Central memory CD8-positive, alpha-beta T cell (primary cell): ENCODE results near the gene ING1.

Experiments used
- ATAC-seq: fragments of 150-1000 bp; cut with Tn5 transposase; replicated peaks from 2 replicates; pipeline ENCODE4 v1.10.0; 2022; ENCODE audit warnings: mild to moderate bottlenecking, moderate FRiP score, moderate number of reproducible peaks; ENCODE audit not compliant: poor library complexity, severe bottlenecking; ENCODE audit errors: extremely low read depth
- DNase-seq, 2 donors: peaks; one replicate each; pipeline ENCODE4 v3.0.0; 2021; ENCODE audit warnings: low spot score in 2 of 2
- H3K27ac Mint-ChIP-seq: one replicate; pipeline ENCODE4 v1.8.0; 2022; ENCODE audit warnings: low read depth, mild to moderate bottlenecking, moderate library complexity, mixed read lengths
- H3K27me3 Mint-ChIP-seq: one replicate; pipeline ENCODE4 v1.8.0; 2022; ENCODE audit warnings: mixed read lengths
- H3K36me3 Mint-ChIP-seq: one replicate; pipeline ENCODE4 v1.8.0; 2022; ENCODE audit warnings: mild to moderate bottlenecking, moderate library complexity, mixed read lengths; ENCODE audit not compliant: insufficient read depth
- H3K4me1 Mint-ChIP-seq: one replicate; pipeline ENCODE4 v1.8.0; 2022; ENCODE audit warnings: mixed read lengths
- H3K4me3 Mint-ChIP-seq: one replicate; pipeline ENCODE4 v1.8.0; 2022; ENCODE audit warnings: mild to moderate bottlenecking, moderate library complexity, mixed read lengths
- H3K9me3 Mint-ChIP-seq: one replicate; pipeline ENCODE4 v1.8.0; 2022; ENCODE audit warnings: mixed read lengths

ING1 gene

GRCh38 chr13:110771194-110771593 lies 57.7 kb downstream of the ING1 start:
- no peak for ATAC-seq
- H3K36me3 Mint-ChIP-seq, result no peaks in the 10 kb centered on the region
- H3K4me1 Mint-ChIP-seq, result no peaks in the 10 kb centered on the region
- no peak for DNase-seq
- H3K4me3 Mint-ChIP-seq, result no peak overlapping the region
- H3K27me3 Mint-ChIP-seq, result peaks cover 50% of the 10 kb centered on the region
- H3K9me3 Mint-ChIP-seq, result no peaks in the 10 kb centered on the region
- no peak overlapping the region for H3K27ac Mint-ChIP-seq

- DNase-seq (no peak), ATAC-seq (no peak)
- no peaks in the 10 kb centered on the region for H3K4me1 Mint-ChIP-seq
- no peak overlapping the region for H3K27ac Mint-ChIP-seq
- no peaks in the 10 kb centered on the region for H3K36me3 Mint-ChIP-seq
- no peak overlapping the region for H3K4me3 Mint-ChIP-seq
- peaks cover 52% of the 10 kb centered on the region for H3K27me3 Mint-ChIP-seq
- H3K9me3 Mint-ChIP-seq, result no peaks in the 10 kb centered on the region
Observed at GRCh38 chr13:110772091-110772984, 58.8 kb downstream of the ING1 start.
